ENCODE data around the gene ID4.
A peak's percentile ranks its signal among the peaks of the same experiment; 100 is the strongest.

ID4 gene

DNA sequence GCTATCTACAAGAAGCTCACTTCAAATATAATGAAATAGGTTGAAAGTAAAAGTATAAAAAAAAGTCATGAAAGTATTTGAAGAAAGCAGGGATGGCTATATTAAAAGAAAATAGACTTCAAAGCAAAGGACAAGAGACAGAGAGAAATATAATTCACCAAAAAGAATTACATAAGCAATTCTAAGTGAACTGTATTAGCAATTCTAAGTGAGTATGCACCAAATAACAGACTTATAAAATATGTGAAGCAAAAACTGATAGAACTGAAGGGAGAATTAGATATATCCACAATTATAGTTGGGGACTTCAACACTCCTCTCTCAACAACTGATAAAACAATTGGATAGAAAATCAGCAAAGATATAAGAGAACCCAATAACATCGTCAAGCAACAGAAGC, 38.8 kb upstream of the ID4 start:
- TF ChIP-seq, protein P1, sequence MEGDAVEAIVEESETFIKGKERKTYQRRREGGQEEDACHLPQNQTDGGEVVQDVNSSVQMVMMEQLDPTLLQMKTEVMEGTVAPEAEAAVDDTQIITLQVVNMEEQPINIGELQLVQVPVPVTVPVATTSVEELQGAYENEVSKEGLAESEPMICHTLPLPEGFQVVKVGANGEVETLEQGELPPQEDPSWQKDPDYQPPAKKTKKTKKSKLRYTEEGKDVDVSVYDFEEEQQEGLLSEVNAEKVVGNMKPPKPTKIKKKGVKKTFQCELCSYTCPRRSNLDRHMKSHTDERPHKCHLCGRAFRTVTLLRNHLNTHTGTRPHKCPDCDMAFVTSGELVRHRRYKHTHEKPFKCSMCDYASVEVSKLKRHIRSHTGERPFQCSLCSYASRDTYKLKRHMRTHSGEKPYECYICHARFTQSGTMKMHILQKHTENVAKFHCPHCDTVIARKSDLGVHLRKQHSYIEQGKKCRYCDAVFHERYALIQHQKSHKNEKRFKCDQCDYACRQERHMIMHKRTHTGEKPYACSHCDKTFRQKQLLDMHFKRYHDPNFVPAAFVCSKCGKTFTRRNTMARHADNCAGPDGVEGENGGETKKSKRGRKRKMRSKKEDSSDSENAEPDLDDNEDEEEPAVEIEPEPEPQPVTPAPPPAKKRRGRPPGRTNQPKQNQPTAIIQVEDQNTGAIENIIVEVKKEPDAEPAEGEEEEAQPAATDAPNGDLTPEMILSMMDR (conservative IDR thresholded peaks at IDR 0.05; ENCODE audit: low read depth, low read length), result no peak
- DNase-seq (ENCODE audit: low read depth), result no peak
- H3K4me3 ChIP-seq (ENCODE audit: low read depth, low read length), result no peak overlapping the region

DNA sequence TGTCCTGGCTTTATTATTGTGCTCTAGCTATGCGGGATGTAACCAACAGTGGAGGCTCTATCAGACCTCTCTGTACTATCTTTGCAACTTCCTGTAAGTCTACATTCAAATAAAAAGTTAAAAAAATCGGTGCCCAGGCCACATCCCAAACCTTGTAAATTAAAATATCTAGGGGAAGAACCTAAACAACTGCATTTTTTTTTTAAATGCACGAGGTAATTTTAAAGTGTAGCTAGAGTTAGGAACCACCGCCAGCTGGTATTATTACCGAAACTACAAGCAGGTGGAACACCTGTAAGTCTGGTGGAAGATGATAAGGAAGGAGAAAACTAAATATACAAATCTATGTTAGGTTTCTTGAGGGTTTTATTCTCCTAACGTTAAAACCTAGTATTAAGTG, 34.5 kb upstream of the ID4 start:
- DNase-seq (ENCODE audit: low read depth), result no peak
- no peak overlapping the region for H3K4me3 ChIP-seq (ENCODE audit: low read depth, low read length)
- TF ChIP-seq, protein P1 (conservative IDR thresholded peaks at IDR 0.05; ENCODE audit: low read depth, low read length), result no peak

- H3K4me3 ChIP-seq (ENCODE audit: low read depth, low read length), result peak overlapping the region; percentile 75
- DNase-seq (ENCODE audit: low read depth), result peak; percentile 29
- TF ChIP-seq, protein P1 (conservative IDR thresholded peaks at IDR 0.05; ENCODE audit: low read depth, low read length), result no peak
Measured at GRCh38 chr6:19803331-19804204, 33.6 kb upstream of the ID4 start.

DNA sequence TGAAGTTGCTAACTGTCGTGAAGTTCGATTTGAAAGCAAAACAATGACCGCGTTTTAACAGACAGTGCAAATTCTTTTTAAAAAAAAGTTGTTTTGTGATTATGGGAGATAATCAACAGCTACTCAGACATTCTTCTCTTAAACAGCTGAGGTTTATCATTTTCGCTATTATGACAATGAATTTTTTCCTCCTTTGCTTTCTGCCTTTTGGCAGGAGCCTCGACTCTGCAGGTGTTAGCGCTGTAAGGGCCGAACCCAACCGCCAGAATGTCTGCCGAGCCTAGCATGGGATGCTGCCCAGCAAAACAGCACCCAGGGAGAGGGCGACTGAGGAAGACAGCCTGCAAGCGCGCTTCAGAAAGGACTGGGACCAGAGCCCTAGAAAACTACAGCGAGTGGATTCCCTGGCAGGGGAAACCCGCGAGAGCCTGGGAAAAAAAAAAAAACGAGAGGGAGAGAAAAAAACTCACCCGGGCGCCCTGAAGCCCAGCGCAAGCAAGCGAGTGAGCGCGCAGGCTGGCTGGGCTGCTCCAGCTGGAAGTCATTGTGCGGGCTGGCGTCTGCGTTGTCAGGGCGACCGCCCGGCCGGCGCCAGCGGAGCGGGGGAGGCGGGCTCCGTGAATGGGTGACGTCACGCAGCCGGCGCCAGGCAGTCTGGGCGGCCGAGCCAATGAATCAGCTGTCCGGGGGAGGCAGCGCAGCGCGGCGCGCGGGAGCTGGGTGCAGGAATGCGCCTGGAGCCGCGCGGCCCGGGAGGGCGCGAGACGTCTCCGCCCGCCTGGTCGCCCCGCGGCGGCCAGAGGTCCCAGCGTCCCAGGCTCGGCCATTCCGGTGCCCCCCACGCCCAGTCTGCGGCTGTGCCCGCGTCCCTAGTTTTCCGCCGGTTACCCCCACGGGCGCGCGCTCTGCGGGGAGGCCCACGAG, 32.7 kb upstream of the ID4 start:
- DNase-seq (ENCODE audit: low read depth), result peak; percentile 98
- TF ChIP-seq, protein P1 (conservative IDR thresholded peaks at IDR 0.05; ENCODE audit: low read depth, low read length), result no peak
- H3K4me3 ChIP-seq (ENCODE audit: low read depth, low read length), result peak overlapping the region; percentile 75

- peak; percentile 30 for DNase-seq (ENCODE audit: low read depth)
- TF ChIP-seq, protein P1 (conservative IDR thresholded peaks at IDR 0.05; ENCODE audit: low read depth, low read length), result no peak
- H3K4me3 ChIP-seq (ENCODE audit: low read depth, low read length), result peak overlapping the region; percentile 75
Measured at GRCh38 chr6:19805129-19805481, 32.1 kb upstream of the ID4 start.

- TF ChIP-seq, protein P1 (conservative IDR thresholded peaks at IDR 0.05; ENCODE audit: low read depth, low read length), result no peak
- H3K4me3 ChIP-seq (ENCODE audit: low read depth, low read length), result no peak overlapping the region
- no peak for DNase-seq (ENCODE audit: low read depth)
Measured at GRCh38 chr6:19806971-19807396, 30.2 kb upstream of the ID4 start.
